GM06990 (cell line): ENCODE data around the gene BICD2.
"Not testable (repeated sequence)": the region's sequence is repeated elsewhere in the genome, so short reads cannot be mapped to it uniquely, and the experiment has no call there.

Experiments
- DNase-seq: peaks from one replicate; pipeline ENCODE4 v3.0.0-alpha.2; 2011; ENCODE audit not compliant: insufficient read length; ENCODE audit errors: extremely low read depth
- H3K27me3 ChIP-seq: replicated peaks from 2 replicates; pipeline ENCODE4 v1.6.0; 2011; ENCODE audit warnings: low read length; ENCODE audit not compliant: control insufficient read depth, insufficient read depth
- H3K36me3 ChIP-seq: 2 replicates; pipeline ENCODE4 v1.5.1; 2011; ENCODE audit warnings: low read length; ENCODE audit not compliant: control insufficient read depth, insufficient read depth
- H3K4me3 ChIP-seq: replicated peaks from 2 replicates; pipeline ENCODE4 v1.5.1; 2011; ENCODE audit warnings: low read depth, mild to moderate bottlenecking, control low read depth, low read length
- CTCF ChIP-seq: IDR thresholded peaks from 2 replicates; pipeline ENCODE4 v1.5.1; 2011; ENCODE audit warnings: low read length, control low read depth, mild to moderate bottlenecking, inconsistent platforms; ENCODE audit not compliant: insufficient read depth, poor library complexity, severe bottlenecking

Gene BICD2

GRCh38 chr9:92804727-92805126, 40.1 kb upstream of the BICD2 start:
- TF ChIP-seq CTCF: no peak
- Histone ChIP-seq H3K36me3 (no peaks in the 10 kb centered on the region), H3K4me3 (no peak overlapping the region), H3K27me3 (no peaks in the 10 kb centered on the region; the same call in 1 of the 2 replicates)
- no peak for DNase-seq

GRCh38 chr9:92798358-92798757, 33.7 kb upstream of the BICD2 start:
- Histone ChIP-seq H3K36me3 (no peaks in the 10 kb centered on the region), H3K27me3 (peaks cover 2% of the 10 kb centered on the region), H3K4me3 (no peak overlapping the region)
- no peak for TF ChIP-seq CTCF
- no peak for DNase-seq

GRCh38 chr9:92796337-92796804, 31.7 kb upstream of the BICD2 start:
- not testable (repeated sequence) for DNase-seq, H3K27me3 ChIP-seq, H3K36me3 ChIP-seq, H3K4me3 ChIP-seq

- DNase-seq: no peak
- no peaks in the 10 kb centered on the region for H3K36me3 ChIP-seq
- H3K27me3 ChIP-seq: peaks cover 2% of the 10 kb centered on the region
- H3K4me3 ChIP-seq: no peak overlapping the region
- TF ChIP-seq CTCF: no peak
Observed at GRCh38 chr9:92795598-92796336, 31.1 kb upstream of the BICD2 start.

GRCh38 chr9:92795000-92795399, 30.4 kb upstream of the BICD2 start:
- H3K36me3 ChIP-seq: no peaks in the 10 kb centered on the region
- H3K4me3 ChIP-seq: no peak overlapping the region
- no peak for DNase-seq
- H3K27me3 ChIP-seq: peaks cover 2% of the 10 kb centered on the region
- no peak for TF ChIP-seq CTCF

- no peak overlapping the region for H3K4me3 ChIP-seq
- H3K36me3 ChIP-seq: no peaks in the 10 kb centered on the region
- DNase-seq: no peak
- peaks cover 2% of the 10 kb centered on the region for H3K27me3 ChIP-seq
- no peak for TF ChIP-seq CTCF
Observed at GRCh38 chr9:92794426-92794825, 29.8 kb upstream of the BICD2 start.
